Muscle of back (tissue), 11 donors: ENCODE measurements around the gene CEP104. TPM values are rescaled to one million over a fixed set of nuclear protein-coding genes. Genes with fewer than 3 reads are reported as not detected.
"Not testable (repeated sequence)": the region's sequence is repeated elsewhere in the genome, so short reads cannot be mapped to it uniquely, and the experiment has no call there.

Experiments used
- DNase-seq, 3 donors: peaks; one replicate each; pipeline versions ENCODE4 v3.0.0 to v3.0.0-alpha.2; 2013
- polyA plus RNA-seq, 10 donors: library from polyadenylated mRNA; unstranded; fragments of 120-200 nt; gene quantifications; one replicate each; pipeline ENCODE4 v1.2.1, GENCODE V29; 2013; ENCODE audit not compliant: insufficient read length in 10 of 10

The CEP104 gene
- polyA plus RNA-seq, 10 donors = 14.4 to 26.8 (median 21.0) TPM

DNA sequence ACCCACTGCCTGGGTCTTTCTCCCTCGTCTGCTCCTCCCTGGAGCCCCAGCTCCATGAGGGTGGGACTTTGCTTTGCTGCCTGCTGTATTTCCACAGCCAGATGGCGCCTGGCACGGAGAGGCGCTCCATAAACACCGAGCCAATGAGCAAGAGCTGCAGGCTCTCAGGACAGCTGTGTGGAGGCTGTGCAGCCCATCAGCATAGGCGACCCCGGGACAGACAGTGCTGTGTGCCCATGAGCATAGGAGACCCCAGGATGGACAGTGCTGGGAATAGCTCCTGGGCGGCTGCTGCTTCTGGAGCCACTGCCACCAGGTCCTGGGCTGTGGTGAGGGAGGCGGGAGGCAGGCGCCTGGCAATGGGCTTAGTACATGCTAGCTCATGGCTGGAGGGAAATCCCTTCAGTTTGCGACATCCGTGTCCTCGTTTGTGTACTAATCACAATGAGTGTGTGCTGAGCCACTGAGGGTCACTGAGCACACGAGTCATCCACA is 29.2 kb downstream of the CEP104 start:
- DNase-seq = no peak

DNA sequence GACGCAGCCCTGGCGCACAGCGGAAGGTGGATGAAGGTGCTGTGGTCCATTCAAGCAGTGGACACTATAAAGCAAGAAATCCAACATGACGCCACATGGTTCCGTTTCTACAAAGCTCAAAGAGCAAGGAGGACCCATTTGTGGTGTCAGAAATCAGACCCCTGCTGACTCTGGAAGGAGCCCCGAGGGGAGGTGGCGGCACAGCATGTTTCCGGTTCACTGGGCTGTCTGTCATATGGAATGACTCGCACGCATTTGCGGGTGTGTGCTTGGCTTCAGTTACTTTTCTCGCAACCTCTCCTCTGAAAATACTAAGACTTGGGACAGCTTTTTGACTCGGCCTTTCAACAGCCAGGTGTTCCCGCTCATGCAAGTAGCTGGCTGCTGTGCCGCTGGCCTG is 31.7 kb downstream of the CEP104 start:
- DNase-seq = no peak

DNA sequence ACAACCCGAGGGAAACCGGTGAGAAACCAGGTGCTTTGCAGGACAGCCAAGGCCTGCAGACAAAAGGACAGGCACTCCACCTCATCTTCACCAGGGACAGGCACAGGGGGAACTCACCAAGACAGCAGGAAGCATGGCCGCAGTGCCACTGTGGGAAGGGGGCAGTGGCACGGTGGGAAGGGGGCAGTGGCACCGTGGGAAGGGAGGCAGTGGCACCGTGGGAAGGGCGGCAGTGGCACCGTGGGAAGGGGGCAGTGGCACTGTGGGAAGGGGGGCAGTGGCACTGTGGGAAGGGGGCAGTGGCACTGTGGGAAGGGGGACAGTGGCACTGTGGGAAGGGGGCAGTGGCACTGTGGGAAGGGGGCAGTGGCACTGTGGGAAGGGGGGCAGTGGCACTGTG is 32.4 kb downstream of the CEP104 start:
- DNase-seq = no peak

DNA sequence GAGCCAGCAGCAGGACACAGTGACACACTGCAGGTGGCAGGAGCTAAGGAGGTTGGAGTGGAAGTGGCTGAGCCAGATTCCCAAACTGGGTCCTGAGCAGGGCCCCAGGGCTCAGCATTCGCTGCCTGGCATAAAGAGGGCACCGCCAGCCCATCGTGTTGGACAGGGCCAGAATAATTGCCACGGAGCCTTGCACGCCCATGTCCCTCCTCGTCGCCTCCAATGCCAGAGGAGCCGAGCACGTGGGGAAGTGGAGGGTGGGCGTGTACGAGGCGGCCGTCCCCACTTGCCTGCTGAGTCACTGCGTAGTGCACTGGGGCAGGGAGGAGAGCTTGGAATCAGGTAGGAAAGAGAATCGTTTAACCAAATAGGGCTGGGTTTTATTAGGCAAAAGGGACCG is 34.6 kb downstream of the CEP104 start:
- DNase-seq = no peak

DNA sequence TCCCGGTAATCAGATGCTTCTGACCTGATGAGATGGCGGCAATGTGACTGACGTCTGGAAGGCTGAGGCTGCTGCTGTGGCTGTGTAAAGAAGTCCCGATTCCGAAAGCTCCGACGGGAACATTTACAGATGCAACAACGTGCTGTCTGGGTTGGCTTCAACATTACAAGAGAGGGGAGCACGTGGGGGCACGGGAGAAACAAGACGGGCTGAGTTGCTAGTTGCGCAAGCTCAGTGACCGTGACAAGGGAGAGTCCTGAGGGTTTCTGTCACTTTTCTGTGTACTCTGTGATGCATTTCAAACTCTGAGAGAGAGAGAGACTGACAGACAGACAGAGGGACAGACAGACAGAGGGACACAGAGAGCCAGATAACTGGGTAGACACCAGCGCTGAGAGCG is 35.1 kb downstream of the CEP104 start:
- DNase-seq = no peak

DNA sequence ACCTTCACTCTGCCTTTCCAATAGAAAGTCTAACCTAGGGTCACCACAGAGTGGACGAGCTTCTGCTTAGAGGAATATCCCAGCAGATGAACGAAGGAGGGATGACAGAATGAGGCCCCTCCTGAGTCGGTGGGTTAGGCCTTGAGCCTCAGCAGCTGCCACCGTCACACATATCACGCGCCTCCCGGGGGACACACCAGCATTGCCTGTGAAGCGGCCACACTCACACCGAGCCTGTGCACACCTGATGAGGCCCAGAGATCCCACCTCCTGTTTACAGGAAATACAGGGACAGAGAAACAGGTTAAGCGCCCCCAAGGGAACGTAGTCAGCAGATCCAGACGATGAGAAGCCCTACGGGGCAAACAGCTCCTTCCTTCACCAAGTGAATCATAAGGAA is 35.6 kb downstream of the CEP104 start:
- peak in 1 of 3 donors; percentile 37 for DNase-seq

DNA sequence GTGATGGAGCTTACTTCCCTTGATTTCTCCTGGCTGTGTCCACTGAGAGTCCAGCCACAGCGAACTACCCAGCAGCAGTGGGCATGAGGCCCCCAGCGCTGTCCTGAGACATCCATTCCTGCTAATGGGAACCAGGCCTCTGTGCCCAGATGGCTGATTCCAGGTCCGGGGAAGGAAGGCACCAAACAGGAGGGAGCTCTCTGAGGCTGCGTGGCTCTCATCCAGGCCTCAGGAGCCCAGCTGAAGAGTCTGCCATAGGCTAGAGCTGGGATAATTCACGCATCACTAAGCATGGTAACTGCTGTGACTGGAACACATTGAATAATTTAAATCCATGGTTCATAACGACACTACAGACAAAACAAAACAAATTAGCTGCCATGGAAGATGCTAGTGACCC is 36.0 kb downstream of the CEP104 start:
- DNase-seq = peak in 2 of 3 donors; percentile 16 to 62

DNA sequence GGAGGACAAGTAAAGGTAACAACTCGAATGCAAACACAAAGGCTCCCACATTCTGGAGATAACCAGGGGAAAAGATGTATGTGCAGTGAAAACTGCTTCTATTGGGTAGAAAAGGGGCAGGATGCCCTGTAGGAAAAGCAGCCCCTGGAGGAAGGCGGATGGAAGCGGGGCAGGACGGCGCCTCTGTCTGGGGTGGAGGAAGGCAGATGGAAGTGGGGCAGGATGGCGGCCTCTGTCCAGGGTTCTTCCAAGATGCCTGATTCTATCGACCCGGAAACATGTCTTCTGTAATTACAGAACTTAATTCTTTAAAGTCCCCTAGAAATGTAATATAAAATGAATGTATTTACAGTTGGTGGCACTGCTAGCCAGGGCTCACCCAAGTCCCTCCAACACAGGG is 36.7 kb downstream of the CEP104 start:
- DNase-seq = no peak

DNA sequence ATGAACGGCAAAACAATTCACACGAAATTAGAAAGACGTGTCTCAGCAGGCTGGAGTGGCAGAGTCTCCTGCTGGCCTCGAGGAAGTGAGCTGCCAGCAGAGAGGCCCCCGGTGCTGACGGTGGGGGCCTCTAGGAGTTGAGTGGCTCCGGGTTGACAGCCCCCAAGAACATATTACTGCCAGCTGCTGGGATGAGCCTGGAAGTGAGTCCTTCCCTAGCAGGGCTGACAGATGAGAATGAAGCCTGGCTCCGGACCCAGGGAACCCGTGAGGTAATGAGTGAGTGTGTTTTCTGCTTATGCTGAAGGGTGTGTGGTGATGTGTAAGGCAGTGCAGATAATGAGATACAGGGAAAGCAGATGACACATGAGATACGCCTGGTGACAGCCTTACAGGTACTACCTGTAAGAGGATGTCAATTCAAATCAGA is 37.2 kb downstream of the CEP104 start:
- peak in 1 of 3 donors; percentile 40 for DNase-seq

DNA sequence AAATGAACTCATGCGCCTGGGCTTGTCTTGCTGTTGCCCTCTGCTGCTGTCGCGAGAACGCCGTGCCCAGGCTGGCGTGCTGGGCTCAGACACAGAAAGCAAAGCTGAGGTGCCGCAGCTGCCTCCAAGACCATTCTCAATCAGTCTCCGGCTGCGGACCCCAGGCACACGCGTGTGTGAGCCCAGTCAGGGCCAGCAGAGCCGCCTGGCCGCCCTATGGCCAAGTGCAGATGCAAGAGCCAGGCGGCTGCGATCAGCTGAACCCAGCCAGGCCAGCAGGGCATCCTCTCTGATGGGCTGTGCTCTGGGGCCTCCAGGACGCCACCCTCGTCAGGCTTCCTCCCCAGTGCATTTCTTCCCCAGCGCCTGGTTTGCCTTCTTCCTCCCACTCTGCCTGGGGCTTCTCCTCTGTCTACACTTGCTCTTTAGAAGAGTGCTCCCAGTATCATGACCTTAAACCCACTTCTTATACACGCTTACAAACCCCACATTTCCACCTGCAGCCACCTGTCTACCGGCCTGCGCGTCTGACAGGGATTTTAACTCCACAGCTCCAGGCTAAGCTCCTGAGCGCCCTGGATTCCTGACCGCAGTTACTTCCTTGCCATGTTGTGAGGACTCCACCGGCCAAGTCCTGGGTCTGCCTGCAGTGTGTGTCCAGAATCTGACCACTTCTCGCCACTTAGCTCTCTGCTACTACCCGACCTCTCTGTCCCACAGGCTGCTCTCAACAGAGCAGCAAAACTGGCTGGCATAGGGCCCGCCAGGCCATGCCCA is 39.0 kb downstream of the CEP104 start:
- DNase-seq = no peak

DNA sequence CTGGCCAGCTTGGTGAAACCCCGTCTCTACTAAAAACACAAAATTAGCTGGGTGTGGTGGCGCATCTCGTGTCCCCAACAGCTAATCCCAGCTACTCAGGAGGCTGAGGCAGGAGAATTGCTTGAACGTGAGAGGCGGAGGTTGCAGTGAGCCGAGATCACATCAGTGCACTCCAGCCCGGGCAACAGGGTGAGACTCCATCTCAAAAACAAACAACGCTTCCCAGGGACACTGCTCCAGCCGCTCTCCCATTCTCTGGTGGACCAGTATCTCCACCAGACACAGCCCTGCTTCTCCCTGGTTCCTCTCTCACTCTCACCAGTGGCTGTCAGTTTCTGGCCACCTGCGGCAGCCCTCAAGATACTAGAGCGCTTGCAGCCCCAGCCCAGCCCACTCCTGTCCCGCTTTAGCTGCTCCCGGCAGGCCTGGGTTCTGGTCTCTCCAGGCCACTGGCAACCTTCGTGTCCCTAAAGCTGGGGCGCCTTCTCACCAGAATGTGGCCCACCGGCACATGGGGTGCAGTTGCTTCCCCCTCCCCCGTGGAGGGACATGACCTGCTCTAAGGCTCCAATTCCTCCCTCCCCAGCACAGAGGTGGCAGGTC is 39.8 kb downstream of the CEP104 start:
- no peak for DNase-seq

DNA sequence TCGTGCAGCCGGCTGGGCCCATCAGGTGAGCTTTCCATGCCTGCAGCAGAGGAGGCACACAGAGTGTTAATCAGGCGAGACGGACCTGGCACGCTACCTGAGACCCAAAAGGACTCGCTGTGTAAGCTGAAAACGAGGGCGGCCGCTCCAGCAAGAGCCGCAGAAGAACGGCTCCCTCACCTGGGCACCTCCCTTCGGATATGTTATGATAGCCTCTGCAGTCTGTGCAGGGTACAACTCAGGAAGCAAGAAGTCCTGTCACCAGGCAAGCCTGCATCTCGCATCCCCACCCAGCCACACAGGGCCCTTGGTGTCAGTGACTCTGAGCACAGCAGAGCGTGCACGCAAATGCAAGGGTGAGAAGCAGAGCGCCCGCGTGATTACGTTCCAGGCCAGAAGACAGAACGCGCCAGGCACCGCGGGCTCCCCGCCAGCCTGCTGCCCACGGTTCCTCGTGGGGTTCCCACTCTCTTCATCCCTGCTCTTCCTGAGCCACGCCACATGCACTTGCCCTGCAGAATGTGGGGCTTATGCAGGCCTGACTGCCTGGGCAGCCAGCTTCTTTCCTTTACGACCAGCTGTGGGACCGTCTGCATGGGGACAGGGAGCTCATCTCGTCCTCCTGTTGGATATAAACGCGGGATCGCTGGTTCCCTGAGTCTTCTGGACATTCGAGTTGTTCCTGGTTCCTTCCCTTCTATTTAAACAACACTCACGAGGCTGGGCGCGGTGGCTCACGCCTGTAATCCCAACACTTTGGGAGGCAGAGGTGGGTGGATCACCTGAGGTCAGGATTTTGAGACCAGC is 40.5 kb downstream of the CEP104 start:
- no peak for DNase-seq

DNA sequence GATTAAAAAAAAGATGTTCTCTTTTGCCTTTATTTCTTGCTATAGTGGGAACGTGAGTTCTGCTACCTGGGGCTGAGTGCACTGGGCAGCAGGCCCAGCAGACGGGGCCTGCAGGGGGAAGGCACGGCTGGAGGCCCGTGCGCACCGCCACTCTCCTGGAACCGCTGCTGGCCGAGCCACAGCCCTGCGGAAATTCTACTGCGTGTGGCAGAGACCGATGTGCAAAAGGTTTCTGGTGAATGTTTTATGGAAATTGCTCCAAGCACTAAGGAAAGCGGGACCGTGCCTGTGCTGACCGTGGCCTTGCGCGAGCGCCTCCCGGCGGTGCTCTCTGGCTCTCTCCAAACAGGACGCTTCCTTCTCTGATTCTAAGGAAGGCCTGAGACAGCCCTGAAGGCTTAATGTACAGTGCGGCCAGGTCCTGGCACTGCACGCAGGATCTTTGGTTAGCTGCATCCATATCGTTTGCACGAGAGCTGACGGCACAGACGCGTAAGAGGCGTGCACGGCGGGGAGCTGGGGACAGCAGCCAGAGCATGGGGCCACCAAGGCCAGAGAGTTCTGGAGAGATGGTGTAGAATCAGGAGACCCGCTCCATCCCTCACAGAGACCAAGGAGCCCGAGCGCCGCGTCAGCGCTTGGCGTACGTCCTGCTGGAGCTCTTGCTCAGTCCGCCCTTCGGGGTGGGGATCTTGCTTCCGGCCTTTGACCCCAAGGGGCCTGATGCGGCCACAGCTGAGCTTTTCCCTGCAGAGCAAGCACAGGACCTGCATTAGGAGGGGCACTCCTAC is 42.0 kb downstream of the CEP104 start:
- no peak for DNase-seq

DNA sequence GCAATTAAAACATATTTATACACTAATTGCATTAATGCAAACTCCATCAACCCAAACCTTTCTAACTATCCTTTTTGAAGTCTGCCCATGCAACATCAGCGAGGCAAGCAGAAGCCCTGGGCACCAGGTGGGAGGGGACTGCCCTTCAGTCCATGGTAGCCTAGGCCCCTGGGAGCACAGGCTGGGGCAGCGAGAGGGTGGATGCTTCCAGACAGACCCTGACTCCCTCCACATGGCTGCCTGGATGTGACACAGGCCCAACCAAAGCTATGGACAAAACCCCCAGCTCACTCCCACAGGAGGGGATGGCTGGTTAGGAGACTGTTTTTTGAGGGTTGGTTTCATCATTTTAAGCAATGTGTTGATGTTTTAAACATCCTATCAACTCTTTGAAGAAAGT is 42.9 kb downstream of the CEP104 start:
- DNase-seq = no peak

DNA sequence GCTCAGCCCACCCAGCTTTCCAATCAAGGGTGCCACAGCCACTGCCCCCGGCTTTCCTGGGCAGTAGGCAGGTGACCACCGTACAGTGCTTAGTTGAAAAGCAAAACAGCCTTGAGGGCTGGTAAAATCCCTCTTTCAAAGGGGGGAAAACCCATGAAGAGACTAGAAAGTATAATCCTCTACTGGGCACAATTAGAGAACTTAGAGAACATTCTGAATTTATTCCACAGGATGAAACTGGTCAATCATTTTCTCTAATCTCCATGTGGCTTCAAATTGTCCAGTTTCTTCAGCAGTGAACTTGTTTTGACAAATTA is 45.5 kb downstream of the CEP104 start:
- DNase-seq = no peak

DNA sequence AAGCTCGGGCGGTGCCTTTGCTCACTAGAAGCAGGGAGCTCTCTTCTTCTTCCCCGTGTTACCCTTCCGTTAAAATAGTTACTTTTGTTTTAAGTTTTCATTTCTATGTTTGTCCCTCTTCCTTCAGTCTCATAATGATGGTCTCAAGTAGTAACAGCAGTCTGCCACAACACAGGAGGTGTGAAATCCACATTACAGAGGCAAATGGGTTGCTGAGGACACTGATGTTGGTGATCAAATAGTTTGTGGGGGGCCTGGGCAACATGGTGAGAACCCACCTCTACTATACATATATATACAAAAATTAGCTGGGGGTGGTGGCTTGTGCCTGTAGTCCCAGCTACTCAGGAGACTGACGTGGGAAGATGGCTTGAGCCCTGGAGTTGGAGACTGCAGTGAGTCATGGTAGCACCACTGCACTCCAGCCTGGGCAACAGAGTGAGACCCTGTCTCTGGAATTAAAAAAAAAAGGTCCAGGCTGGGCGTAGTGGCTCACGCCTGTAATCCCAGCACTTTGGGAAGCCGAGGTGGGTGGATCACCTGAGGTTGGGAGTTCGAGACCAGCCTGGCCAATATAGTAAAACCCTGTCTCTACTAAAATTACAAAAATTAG is 46.8 kb downstream of the CEP104 start:
- DNase-seq = not testable (repeated sequence)

DNA sequence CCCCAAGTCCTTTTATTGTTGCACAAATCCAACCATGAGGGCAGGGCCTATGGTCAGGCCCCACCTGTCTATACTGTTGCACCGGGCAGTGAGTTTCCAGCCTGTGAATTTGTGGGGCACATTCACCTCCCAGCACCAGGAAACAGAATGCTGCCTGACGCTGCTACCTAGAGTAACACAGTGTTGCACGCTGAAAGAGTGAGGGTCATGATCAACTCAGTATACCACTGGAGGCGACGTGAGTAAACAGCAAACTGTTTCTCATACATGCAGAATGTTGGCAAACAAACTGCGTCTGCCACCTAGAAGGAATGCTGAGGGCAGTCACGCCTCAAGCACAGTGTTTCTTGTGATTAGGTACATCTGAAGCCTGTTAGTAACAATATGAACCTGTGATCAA is 47.3 kb downstream of the CEP104 start:
- no peak for DNase-seq

DNA sequence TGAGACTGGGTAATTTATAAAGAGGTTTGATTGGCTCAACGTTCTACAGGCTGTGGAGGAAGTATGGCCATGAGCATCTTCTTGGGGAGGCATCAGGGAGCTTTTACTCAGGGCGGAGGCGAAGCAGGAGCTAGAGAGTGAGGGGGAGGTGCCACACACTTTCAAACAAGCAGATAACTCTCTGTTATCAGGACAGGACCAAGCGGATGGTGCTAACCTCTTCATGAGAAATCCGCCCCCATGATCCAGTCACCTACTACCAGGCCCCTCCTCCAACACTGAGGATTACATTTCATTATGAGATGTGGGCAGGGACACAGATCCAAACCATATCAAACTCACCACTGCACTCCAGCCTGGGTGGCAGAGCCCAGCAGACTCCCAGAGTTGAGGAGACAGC is 49.2 kb downstream of the CEP104 start:
- no peak for DNase-seq

DNA sequence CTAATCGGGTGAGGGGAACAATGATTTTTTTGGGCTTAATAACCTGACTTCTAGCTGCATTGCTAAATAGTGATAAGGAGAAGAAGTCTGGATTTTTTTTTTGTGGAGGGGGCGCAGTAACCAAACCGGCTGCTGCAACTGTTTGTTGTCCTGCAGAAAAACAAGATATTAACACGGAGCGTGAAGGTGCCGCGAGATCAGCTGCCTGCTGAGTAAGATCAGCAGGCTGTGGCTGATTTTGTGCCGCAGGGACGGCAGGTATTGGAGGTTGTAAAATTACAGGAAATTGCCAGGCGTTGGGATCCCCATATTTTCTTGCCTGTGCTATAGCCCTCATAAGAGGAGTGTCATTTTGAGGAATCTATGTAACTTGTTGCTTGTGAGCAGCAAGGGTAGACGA is 52.0 kb downstream of the CEP104 start:
- DNase-seq = no peak

DNA sequence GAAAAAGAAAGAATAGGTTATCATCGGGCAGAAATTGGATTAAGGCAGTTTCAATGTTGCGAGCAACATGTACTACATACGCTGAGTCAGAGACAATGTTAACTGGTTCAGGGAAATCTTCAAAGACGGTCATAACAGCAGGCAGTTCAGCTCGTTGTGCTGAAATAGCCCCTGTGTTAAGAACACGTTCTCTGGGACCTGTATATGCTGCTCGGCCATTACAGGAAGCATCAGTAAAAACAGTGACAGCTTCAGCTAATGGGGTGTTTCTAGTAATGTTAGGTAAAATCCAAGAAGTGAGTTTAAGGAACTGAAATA is 52.4 kb downstream of the CEP104 start:
- DNase-seq = not testable (repeated sequence)

DNA sequence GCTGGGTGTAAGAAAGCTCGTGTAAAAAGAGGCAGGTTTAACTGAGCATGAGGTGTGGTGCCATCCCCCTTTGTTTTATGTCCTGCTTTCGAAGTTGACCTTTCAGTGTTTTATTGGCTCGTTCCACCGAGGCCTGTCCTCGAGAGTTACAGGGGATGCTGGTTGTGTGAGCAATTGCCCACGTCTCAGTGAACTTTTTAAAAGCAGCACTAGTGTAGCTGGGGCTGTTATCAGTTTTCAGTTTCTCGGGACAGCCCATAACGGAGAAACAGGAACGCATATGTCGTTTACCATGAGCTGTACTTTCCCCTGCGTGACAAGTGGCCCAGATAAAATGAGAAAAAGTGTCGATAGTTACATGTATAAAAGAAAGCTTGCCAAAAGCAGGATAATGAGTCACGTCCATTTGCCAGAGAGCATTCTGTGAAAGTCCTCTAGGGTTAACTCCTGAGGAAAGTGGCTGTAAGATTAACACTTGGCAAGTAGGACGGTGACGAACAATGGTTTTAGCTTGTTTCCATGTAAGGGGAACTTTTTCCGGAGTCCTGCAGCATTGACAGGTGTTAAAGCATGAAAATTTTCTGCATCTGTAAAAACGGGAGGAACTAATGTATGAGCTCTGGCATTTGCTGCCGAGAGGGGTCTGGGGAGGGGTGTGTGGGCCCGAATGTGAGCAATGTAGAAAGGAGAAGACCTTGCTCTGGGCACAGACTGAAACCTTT is 52.9 kb downstream of the CEP104 start:
- DNase-seq = no peak
